ENCODE measurements around the gene SFMBT1. TPM values are rescaled to one million over a fixed set of nuclear protein-coding genes. Genes with fewer than 3 reads are reported as not detected.

Gene SFMBT1
- total RNA-seq, 2 experiments from 2014 or later, result 25.9 to 29.7 TPM

DNA sequence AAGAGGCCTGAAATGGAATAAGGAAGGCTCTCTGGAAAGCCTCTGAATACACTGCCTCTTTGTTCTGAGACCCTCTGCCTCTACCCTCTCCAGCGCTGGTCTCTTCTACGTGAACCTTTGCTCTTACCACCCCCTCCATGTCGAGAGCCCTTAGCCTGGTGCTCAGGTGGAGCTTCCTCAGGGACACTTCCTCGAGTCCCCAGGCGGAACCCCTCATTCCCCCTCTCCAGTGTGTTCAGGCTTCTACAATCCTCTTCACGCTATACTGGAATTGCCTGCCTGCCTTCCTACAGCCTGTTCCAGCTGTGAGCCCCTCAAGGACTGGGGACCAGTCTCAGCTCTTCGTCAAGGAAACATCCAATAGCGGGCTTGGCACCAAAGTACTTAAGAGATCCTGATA lies 156.0 kb downstream of the SFMBT1 start:
- Mint-ChIP-seq H3K4me3 (no peak overlapping the region), H3K9me3 (ENCODE audit: low read depth) (no peaks in the 10 kb centered on the region), H3K36me3 (peaks cover 35% of the 10 kb centered on the region), H3K27ac (no peak overlapping the region), H3K27me3 (no peaks in the 10 kb centered on the region), H3K4me1 (peaks cover 47% of the 10 kb centered on the region)
- DNase-seq (peak; percentile 33), ATAC-seq (no peak)
- CTCF ChIA-PET, result no interaction called here

DNA sequence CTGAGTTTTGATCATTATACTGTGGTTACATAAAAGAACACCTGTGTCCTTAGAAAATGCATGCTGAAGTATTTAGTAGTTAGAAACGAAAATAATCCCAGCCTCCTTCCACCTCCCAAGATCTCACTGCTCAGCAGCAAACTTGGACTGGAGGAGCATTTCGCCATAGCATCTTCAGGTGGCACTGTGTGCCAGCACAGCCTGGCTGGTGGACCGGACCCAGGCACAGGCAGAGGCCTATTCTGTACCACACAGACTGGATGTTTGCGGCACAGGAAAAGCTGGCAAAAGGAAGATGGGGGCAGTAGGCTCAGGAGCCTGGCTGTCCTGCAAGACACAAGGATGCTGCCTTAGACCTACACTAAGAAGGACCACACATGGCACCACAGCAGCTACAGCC lies 158.7 kb downstream of the SFMBT1 start:
- no peaks in the 10 kb centered on the region for H3K9me3 Mint-ChIP-seq (ENCODE audit: low read depth)
- no peak overlapping the region for H3K27ac Mint-ChIP-seq
- H3K36me3 Mint-ChIP-seq, result peaks cover 31% of the 10 kb centered on the region
- H3K4me1 Mint-ChIP-seq, result peaks cover 24% of the 10 kb centered on the region
- DNase-seq, result no peak
- no peaks in the 10 kb centered on the region for H3K27me3 Mint-ChIP-seq
- no peak for ATAC-seq
- CTCF ChIA-PET, result no interaction called here
- H3K4me3 Mint-ChIP-seq, result no peak overlapping the region

DNA sequence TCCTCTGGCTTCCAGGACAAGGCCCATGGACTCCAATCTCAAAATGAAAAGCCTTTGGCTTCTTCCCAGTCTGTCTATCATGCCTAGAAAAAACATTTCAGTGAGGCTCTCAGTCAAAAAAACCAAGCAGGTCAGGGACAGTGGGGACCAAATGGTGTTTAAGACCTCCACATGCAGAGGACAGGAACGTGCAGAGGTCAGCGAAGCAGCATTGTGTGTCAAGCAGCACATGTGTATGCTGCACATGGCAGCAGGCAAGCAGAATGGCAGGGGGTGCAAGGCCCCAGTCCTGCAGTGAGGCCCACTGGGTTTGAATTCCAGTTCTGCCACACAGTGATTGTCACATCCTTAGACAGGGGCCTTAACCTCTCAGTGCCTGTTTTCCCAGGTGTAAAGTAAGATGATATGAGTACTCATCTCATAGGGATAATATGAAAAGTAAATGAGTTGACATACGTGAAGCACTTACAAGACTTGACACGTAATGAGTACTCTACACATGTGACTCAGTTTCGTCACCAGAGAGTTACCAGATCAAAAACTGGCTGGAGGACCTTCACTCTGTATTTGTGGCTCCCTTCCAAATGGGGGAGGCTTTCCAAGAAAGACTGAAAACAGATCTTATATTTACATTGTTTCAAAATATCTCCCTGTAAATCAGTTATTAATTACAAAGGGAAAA lies 159.7 kb downstream of the SFMBT1 start:
- DNase-seq, result no peak
- CTCF ChIA-PET, result no interaction called here
- ATAC-seq, result no peak
- Mint-ChIP-seq H3K27me3 (no peaks in the 10 kb centered on the region), H3K36me3 (peaks cover 31% of the 10 kb centered on the region), H3K4me3 (no peak overlapping the region), H3K4me1 (peaks cover 17% of the 10 kb centered on the region), H3K27ac (no peak overlapping the region), H3K9me3 (ENCODE audit: low read depth) (no peaks in the 10 kb centered on the region)

DNA sequence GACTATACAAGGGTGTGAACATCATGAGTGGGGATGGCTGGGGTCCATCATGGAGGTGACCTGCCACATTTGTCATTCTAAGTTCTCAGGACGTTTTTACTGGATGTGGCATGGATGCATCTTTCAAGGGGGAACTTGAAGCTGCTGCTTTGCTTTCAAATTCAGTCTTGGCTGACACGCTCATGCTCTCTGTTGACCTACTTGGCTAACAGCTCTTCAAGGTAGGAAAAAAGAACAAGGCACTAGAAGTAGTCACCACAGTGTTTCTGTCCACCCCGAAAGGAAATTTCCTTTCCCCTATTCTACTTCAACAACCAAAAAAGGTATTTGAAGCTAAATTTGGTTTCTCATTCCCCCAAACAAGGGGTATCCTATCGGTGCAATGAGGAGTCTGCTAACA lies 163.5 kb downstream of the SFMBT1 start:
- peaks cover 34% of the 10 kb centered on the region for H3K36me3 Mint-ChIP-seq
- no peaks in the 10 kb centered on the region for H3K9me3 Mint-ChIP-seq (ENCODE audit: low read depth)
- ATAC-seq (no peak), DNase-seq (no peak)
- no peaks in the 10 kb centered on the region for H3K27me3 Mint-ChIP-seq
- CTCF ChIA-PET, result interaction anchor here (1.2 to 1.8 kb wide), 3 partner anchors 10 to 252 kb away, joined by 3 to 4 read pairs (median 3); partner anchors contain the start of gene STIMATE
- no peak overlapping the region for H3K4me3 Mint-ChIP-seq
- peaks cover 8% of the 10 kb centered on the region for H3K4me1 Mint-ChIP-seq
- no peak overlapping the region for H3K27ac Mint-ChIP-seq

DNA sequence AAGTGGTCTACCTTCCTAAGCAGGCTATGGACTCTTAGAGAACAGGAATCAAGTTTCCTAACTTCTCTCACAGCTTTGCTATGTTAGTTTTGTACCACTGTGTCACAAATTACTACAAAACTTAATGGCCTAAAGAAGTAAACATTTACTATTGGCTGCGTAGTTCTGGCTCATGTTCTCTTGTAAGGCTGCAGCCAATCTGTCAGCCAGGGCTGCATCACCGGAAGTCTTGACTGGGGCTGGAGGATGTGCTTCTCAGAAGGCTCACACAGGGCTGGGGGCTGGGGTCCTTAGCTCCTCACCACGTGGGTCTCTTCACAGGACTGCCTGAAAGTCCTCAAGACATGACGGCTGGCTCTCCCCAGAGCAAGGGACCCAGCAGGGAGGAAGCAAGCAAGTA lies 164.0 kb downstream of the SFMBT1 start:
- no peak for ATAC-seq
- no peaks in the 10 kb centered on the region for H3K27me3 Mint-ChIP-seq

DNA sequence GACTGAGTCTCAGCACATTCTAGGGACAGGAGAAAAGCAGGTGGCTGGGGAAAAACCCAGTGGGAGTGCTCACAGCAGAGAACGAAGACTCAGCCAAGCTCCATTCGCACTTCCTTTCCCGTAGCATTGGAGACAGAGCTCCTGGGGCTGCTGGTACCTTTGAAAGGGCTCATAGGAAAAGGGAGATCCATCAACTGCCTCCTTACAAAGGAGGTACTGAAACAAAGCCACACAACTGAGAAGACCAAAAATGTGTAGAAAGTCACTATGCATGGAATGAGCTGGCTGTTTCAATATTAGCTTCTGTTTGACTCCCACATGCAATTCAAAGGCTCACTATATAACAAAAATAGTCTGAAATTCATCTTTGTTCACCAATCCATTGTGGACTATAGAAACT lies 165.4 kb downstream of the SFMBT1 start:
- ATAC-seq, result no peak
- Mint-ChIP-seq H3K4me3 (no peak overlapping the region), H3K27me3 (no peaks in the 10 kb centered on the region), H3K9me3 (ENCODE audit: low read depth) (no peaks in the 10 kb centered on the region), H3K4me1 (peaks cover 18% of the 10 kb centered on the region), H3K36me3 (peaks cover 22% of the 10 kb centered on the region), H3K27ac (no peak overlapping the region)
- CTCF ChIA-PET, result interaction anchor here (2.4 kb wide), 1 partner anchor 12 kb away, joined by 10 read pairs; no protein-coding TSS in a partner anchor
- DNase-seq, result no peak

More for the DNA sequence above, 164.0 kb downstream of the SFMBT1 start:
- no peaks in the 10 kb centered on the region for H3K9me3 Mint-ChIP-seq (ENCODE audit: low read depth)
- peaks cover 36% of the 10 kb centered on the region for H3K36me3 Mint-ChIP-seq
- peaks cover 8% of the 10 kb centered on the region for H3K4me1 Mint-ChIP-seq
- DNase-seq, result no peak
- no peak overlapping the region for H3K4me3 Mint-ChIP-seq
- CTCF ChIA-PET, result interaction anchor here (0.8 to 1.8 kb wide), 2 partner anchors 16 to 253 kb away, joined by 3 read pairs; partner anchors contain the start of gene STIMATE
- no peak overlapping the region for H3K27ac Mint-ChIP-seq

DNA sequence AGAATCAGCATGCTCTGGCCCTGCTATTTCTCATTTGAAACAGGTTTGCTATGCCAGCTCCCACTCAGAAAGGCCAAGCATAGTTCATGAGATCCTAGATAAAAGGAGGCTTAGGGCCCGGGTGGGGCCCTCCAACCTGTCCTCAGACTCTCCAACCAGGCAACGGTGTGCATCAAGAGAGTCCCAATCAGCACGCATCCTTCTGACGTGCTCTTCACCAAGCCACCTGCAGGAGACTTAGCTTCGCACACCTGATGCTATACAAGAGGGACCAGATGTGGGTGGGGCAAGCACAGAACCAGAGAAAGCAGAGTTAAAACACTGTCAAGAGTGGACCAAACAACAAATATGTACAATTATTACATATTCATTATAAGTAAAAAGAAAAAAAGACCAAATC lies 165.8 kb downstream of the SFMBT1 start:
- Mint-ChIP-seq H3K9me3 (ENCODE audit: low read depth) (no peaks in the 10 kb centered on the region), H3K27me3 (no peaks in the 10 kb centered on the region), H3K27ac (no peak overlapping the region), H3K36me3 (peaks cover 18% of the 10 kb centered on the region), H3K4me3 (no peak overlapping the region), H3K4me1 (peaks cover 22% of the 10 kb centered on the region)
- ATAC-seq (no peak), DNase-seq (no peak)
- CTCF ChIA-PET, result interaction anchor here (2.4 kb wide), 1 partner anchor 12 kb away, joined by 10 read pairs; no protein-coding TSS in a partner anchor

DNA sequence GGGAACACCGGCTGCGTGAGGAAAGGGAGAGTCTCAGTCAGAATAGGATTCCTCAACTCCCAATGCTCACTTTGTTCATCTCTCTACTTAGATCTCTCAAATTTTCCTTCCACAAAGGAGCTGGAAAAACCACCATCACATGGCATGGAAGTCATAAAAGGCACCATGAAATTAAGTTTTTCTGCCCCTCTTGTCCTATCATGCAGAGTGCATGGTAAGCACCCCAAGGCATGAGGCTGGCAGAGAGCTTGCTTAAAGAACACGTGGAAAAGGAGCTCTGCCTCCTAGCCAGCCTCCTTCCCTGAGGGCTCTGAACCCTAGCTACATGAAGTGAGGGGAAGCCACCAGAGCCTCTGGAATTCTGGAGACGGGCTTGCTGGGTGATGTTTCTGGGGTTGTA lies 166.3 kb downstream of the SFMBT1 start:
- no peak overlapping the region for H3K27ac Mint-ChIP-seq
- no peaks in the 10 kb centered on the region for H3K9me3 Mint-ChIP-seq (ENCODE audit: low read depth)
- ATAC-seq (no peak), DNase-seq (no peak)
- H3K4me1 Mint-ChIP-seq, result peaks cover 26% of the 10 kb centered on the region
- H3K27me3 Mint-ChIP-seq, result no peaks in the 10 kb centered on the region
- H3K4me3 Mint-ChIP-seq, result no peak overlapping the region
- H3K36me3 Mint-ChIP-seq, result peaks cover 13% of the 10 kb centered on the region
- CTCF ChIA-PET, result interaction anchor here (1.1 to 2.4 kb wide), 2 partner anchors 13 to 22 kb away, joined by 3 to 10 read pairs; no protein-coding TSS in a partner anchor

DNA sequence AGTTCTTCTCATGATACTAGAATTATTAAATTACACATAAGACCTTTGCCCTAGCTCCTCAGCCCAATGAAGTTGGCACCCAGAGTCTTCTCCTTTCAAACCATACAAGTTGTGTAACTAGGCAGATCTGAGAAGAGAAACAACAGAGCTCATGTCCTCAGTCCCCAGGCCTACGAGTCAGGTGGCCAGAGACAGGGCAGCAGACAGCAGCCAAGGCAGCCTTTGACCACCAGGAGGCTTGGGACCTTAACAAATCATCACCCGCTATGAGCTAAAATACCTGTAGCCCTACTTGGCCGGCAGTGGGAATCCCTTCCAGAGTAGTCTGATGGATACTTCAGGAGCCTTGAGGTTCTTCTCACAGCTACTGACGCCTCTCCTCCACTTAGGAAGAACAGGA lies 166.8 kb downstream of the SFMBT1 start:
- Mint-ChIP-seq H3K4me1 (peaks cover 30% of the 10 kb centered on the region), H3K4me3 (no peak overlapping the region), H3K36me3 (peaks cover 10% of the 10 kb centered on the region), H3K27me3 (no peaks in the 10 kb centered on the region), H3K9me3 (ENCODE audit: low read depth) (no peaks in the 10 kb centered on the region), H3K27ac (no peak overlapping the region)
- CTCF ChIA-PET, result interaction anchor here (1.1 to 2.4 kb wide), 2 partner anchors 13 to 22 kb away, joined by 3 to 10 read pairs; no protein-coding TSS in a partner anchor
- no peak for DNase-seq
- ATAC-seq, result no peak

DNA sequence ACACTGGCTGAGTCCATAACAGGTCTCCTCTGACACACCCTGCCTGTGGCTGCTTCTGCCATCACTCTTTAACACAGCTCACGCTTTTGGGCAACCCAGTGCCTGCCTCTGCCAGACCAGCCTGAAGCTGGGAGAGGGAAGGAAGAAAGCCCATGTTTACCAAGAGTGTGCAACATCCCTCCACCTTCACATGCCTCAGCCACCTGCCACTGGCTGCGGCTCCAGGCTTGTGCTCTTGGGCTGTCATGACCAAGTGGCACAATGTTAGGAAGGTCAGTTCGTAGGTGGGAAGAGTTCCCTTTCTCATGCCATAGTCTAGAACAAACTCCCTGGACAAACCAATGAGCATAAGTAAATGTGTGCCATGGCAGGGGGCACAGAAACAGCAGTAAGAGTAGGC lies 168.8 kb downstream of the SFMBT1 start:
- Mint-ChIP-seq H3K4me1 (peaks cover 32% of the 10 kb centered on the region), H3K4me3 (no peak overlapping the region), H3K27ac (no peak overlapping the region), H3K27me3 (no peaks in the 10 kb centered on the region), H3K9me3 (ENCODE audit: low read depth) (no peaks in the 10 kb centered on the region), H3K36me3 (peaks cover 8% of the 10 kb centered on the region)
- CTCF ChIA-PET, result no interaction called here
- DNase-seq (no peak), ATAC-seq (no peak)

DNA sequence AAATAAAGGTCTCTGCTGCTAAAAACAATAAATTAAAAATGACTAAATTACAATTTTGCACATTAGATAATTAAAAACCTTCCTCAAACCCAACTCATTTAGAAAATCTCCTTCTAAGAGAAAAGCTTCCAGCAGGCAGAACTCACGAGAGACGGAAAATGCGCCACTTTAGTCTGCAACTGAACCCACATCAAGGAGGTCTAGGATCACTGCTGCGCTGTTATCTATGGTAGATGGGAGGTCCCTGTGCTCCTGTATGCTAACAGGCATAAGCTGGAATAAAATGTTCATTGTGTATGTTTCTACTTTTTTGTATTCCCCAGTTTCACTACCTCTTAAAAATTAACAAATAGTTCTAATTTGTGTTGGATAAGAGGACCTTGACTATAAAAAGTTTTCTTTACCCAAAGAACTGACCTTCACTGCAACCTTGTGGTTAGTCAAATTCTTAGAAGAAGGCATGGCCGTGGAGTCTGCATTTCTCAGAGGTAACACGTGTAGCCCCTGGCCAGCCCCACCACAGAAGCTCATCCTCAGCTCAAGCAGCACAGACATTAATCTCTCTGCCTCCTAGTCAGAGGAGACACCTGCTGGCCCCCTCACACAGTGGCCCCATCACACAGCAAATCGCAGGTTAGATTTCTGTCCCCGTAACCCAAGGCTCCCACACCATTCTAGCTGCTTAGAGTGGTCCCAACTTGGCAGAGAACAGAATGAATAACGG lies 170.8 kb downstream of the SFMBT1 start:
- Mint-ChIP-seq H3K9me3 (ENCODE audit: low read depth) (no peaks in the 10 kb centered on the region), H3K4me1 (peaks cover 34% of the 10 kb centered on the region), H3K4me3 (no peak overlapping the region), H3K27me3 (no peaks in the 10 kb centered on the region), H3K36me3 (peaks cover 10% of the 10 kb centered on the region), H3K27ac (no peak overlapping the region)
- ATAC-seq, result peak; percentile 38
- CTCF ChIA-PET, result interaction anchor here (1.1 kb wide), 1 partner anchor 9 kb away, joined by 3 read pairs; no protein-coding TSS in a partner anchor
- DNase-seq, result no peak

DNA sequence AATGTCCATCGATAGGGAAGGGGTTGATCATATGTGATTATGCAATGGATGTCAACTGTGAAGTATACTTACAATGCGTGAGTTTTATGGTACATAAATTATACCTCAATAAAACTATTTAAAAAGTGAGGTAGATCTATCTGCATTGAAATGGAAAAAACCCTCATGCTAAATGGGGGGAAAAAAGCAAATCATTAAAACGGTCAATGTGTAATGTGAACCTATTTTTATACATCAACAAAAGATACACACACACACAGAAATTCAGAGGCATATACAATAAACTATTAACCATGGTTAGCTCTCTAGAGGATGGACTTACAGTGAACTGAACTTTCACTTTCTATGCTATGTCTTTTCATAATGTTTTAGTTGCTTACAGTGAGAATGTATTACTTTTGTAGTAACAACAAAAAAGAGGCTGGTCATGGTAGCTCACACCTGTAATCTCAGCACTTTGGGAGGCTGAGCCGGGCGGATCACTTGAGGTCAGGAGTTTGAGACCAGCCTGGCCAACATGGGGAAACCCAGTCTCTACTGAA lies 171.6 kb downstream of the SFMBT1 start:
- peaks cover 7% of the 10 kb centered on the region for H3K36me3 Mint-ChIP-seq
- peaks cover 34% of the 10 kb centered on the region for H3K4me1 Mint-ChIP-seq
- no peaks in the 10 kb centered on the region for H3K9me3 Mint-ChIP-seq (ENCODE audit: low read depth)
- DNase-seq (no peak), ATAC-seq (no peak)
- CTCF ChIA-PET, result no interaction called here
- H3K27me3 Mint-ChIP-seq, result no peaks in the 10 kb centered on the region
- no peak overlapping the region for H3K4me3 Mint-ChIP-seq
- H3K27ac Mint-ChIP-seq, result no peak overlapping the region

DNA sequence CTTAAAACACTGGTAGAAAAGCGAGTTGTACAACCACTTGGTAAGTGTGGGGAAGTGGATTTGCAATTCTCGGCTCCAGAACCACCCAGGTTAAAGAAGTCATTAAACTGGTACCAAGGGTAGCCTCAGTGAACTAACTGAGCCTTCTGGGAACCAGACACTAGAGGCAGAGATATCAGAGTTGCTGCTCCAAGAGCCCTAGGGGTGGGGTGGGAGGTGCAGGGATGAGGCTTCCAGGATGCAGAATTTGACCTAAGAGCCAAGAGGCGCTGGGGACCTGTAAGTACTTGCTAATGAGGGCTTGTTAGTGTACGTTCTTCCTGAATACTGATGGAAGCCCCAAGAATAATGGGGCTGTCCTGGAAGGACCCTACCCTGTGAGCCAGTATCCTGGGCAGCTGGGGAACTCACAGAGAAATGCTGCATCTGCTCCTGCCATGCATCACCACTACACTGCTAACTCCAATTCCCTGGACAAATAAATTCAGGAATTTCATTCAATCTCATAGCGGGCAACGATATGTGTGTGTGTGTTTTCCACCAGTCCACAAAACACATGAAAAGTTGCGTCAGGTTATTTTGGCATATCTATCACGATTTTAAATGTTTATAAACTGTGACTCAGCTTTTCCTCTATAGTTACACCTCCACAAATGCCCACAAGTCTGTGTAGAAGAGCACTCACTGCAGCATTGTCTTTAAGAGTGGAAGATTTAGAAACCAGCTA lies 172.3 kb downstream of the SFMBT1 start:
- DNase-seq, result no peak
- no peak overlapping the region for H3K4me3 Mint-ChIP-seq
- ATAC-seq, result no peak
- CTCF ChIA-PET, result interaction anchor here (0.7 kb wide), 1 partner anchor 61 kb away, joined by 3 read pairs; no protein-coding TSS in a partner anchor
- H3K27ac Mint-ChIP-seq, result no peak overlapping the region
- peaks cover 34% of the 10 kb centered on the region for H3K4me1 Mint-ChIP-seq
- no peaks in the 10 kb centered on the region for H3K9me3 Mint-ChIP-seq (ENCODE audit: low read depth)
- peaks cover 7% of the 10 kb centered on the region for H3K36me3 Mint-ChIP-seq
- H3K27me3 Mint-ChIP-seq, result no peaks in the 10 kb centered on the region
